Lung (tissue), 12 donors: Measurements from ENCODE around the gene SLBP. TPM values are rescaled to one million over a fixed set of nuclear protein-coding genes. Genes with fewer than 3 reads are reported as not detected.

Experiments used
- ATAC-seq: fragments of 200-7000 bp; cut with Tn5 transposase; one replicate; pipeline ENCODE4 v1.9.1; 2020; ENCODE audit warnings: moderate number of reproducible peaks; ENCODE audit not compliant: insufficient read depth, low FRiP score
- DNase-seq, 3 donors: peaks; one replicate each; pipeline ENCODE4 v3.0.0-alpha.2; 2013 to 2017
- H3K27ac ChIP-seq, 2 donors: one replicate each; pipeline ENCODE4 v1.5.1; 2013; ENCODE audit warnings: mild to moderate bottlenecking in 2 of 2, moderate library complexity in 2 of 2, control low read depth in 1 of 2, inconsistent platforms in 1 of 2, low read depth in 1 of 2, low read length in 1 of 2
- H3K27me3 ChIP-seq, 3 donors: one replicate each; pipeline ENCODE4 v1.5.1; 2013; ENCODE audit warnings: low read length in 2 of 3; ENCODE audit not compliant: control insufficient read depth in 3 of 3, insufficient read depth in 3 of 3
- H3K36me3 ChIP-seq, 4 donors: one replicate each; pipeline ENCODE4 v1.5.1; 2013; ENCODE audit warnings: low read length in 4 of 4, mild to moderate bottlenecking in 1 of 4, moderate library complexity in 1 of 4; ENCODE audit not compliant: control insufficient read depth in 4 of 4, insufficient read depth in 4 of 4
- H3K4me1 ChIP-seq, 5 donors: one replicate each; pipeline ENCODE4 v1.5.1; 2013; ENCODE audit warnings: low read length in 5 of 5, mild to moderate bottlenecking in 2 of 5, moderate library complexity in 1 of 5; ENCODE audit not compliant: control insufficient read depth in 5 of 5, insufficient read depth in 5 of 5
- H3K4me3 ChIP-seq: one replicate; pipeline ENCODE4 v1.5.1; 2013; ENCODE audit warnings: mild to moderate bottlenecking, control low read depth, moderate library complexity
- H3K9ac ChIP-seq, 2 donors: one replicate each; pipeline ENCODE4 v1.5.1; 2013; ENCODE audit warnings: low read length in 2 of 2, control low read depth in 1 of 2; ENCODE audit not compliant: insufficient read depth in 1 of 2
- H3K9me3 ChIP-seq, 4 donors: one replicate each; pipeline ENCODE4 v1.5.1; 2013; ENCODE audit warnings: low read length in 3 of 4, mild to moderate bottlenecking in 1 of 4, moderate library complexity in 1 of 4; ENCODE audit not compliant: control insufficient read depth in 4 of 4, insufficient read depth in 3 of 4
- CTCF ChIP-seq: IDR thresholded peaks from 2 replicates; pipeline ENCODE4 v1.5.1; 2012; ENCODE audit warnings: mild to moderate bottlenecking; ENCODE audit errors: control extremely low read depth, extremely low read depth
- WGBS, 2 donors: extraction: QIAGEN DNeasy Blood & Tissue Kit; methylation state at CpG; one replicate each; pipeline ENCODE4 v1.1.7; 2013; 5-methylcytosine and 5-hydroxymethylcytosine counted together
- polyA plus RNA-seq, 2 donors: library from polyadenylated mRNA; stranded (reverse); fragments of 200-250 nt; gene quantifications; one replicate each; pipeline ENCODE4 v1.2.1, GENCODE V29; 2013
- total RNA-seq, 2 donors: library from RNA; depleted of rRNA in 1 of 2; stranded (reverse); fragments of >200 nt in 1 of 2; gene quantifications; one replicate each; pipeline ENCODE4 v1.2.1, GENCODE V29; 2014 to 2021
- donor health status: control.
- donor health status: control.
- donor health status: Bipolar disorder and iron deficiency.
- donor health status: healthy.
- donor health status: DM: yes; HTN: yes; CAD: no.

Gene SLBP
- total and polyA plus RNA-seq, 4 donors, result 34.9 to 43.2 (median 34.9) TPM

- Histone ChIP-seq H3K27ac (no peak overlapping the region), H3K9ac (no peak overlapping the region), H3K4me1 (peaks cover 0 to 1% (median 0%) of the 10 kb centered on the region in 5 donors), H3K9me3 (peaks cover 0 to 4% (median 0%) of the 10 kb centered on the region in 4 donors), H3K4me3 (no peak overlapping the region), H3K27me3 (no peaks in the 10 kb centered on the region), H3K36me3 (peaks cover 12 to 28% (median 25%) of the 10 kb centered on the region in 4 donors)
- ATAC-seq (no peak), DNase-seq (no peak)
- 97 to 99% methylated on average over 3 of the region's 3 CpGs for WGBS, 2 donors
- no peak for TF ChIP-seq CTCF
These were observed 21.4 kb downstream of the SLBP start for GRCh38 chr4:1690698-1691097.

- no peaks in the 10 kb centered on the region for H3K9me3 ChIP-seq
- no peaks in the 10 kb centered on the region for H3K27me3 ChIP-seq
- H3K27ac ChIP-seq, result no peak overlapping the region
- peaks cover 0 to 12% (median 8%) of the 10 kb centered on the region in 4 donors for H3K36me3 ChIP-seq
- H3K4me3 ChIP-seq, result no peak overlapping the region
- no peak overlapping the region for H3K9ac ChIP-seq
- 62 to 75% methylated on average over 7 of the region's 7 CpGs for WGBS, 2 donors
- TF ChIP-seq CTCF, result no peak
- no peak for DNase-seq
- peaks cover 0 to 8% (median 4%) of the 10 kb centered on the region in 5 donors for H3K4me1 ChIP-seq
- no peak for ATAC-seq
These were observed 25.6 kb downstream of the SLBP start for GRCh38 chr4:1686440-1687036.

GRCh38 chr4:1685235-1686150 lies 26.6 kb downstream of the SLBP start:
- no peaks in the 10 kb centered on the region for H3K27me3 ChIP-seq
- no peak overlapping the region for H3K27ac ChIP-seq
- peaks cover 0 to 2% (median 0%) of the 10 kb centered on the region in 4 donors for H3K36me3 ChIP-seq
- no peak overlapping the region for H3K9ac ChIP-seq
- no peak for ATAC-seq
- no peak for TF ChIP-seq CTCF
- DNase-seq, result peak in 1 of 3 donors; percentile 54
- no peaks in the 10 kb centered on the region for H3K9me3 ChIP-seq
- H3K4me3 ChIP-seq, result no peak overlapping the region
- 80 to 88% methylated on average over 23 of the region's 23 CpGs for WGBS, 2 donors
- H3K4me1 ChIP-seq, result peaks cover 0 to 12% (median 4%) of the 10 kb centered on the region in 5 donors
